ENCODE results near the gene EVI5. TPM values are rescaled to one million over a fixed set of nuclear protein-coding genes. Genes with fewer than 3 reads are reported as not detected.

EVI5 gene
- total and polyA plus RNA-seq, 12 donors: 4.6 to 46.2 (median 24.6) TPM

DNA sequence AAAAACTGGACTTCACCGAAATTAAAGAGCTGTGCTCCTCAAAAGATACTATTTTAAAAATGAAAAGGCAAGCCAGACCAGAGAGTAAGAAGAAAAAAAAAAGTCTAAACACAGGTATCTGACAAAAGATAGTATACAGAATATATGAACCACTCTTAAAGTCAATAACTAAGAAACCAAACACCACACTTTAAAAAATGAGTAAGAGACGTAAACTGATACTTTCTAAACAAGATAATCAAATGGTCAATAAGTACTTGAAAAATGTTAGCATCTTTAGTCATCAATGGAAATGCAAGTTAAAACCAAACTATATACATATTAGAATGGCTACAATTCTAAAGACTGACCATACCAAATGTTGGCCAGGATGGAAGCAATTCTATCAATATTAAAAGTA, 77.6 kb downstream of the EVI5 start:
- Histone ChIP-seq H3K36me3 (peaks cover 0 to 7% (median 0%) of the 10 kb centered on the region in 9 donors), H3K4me1 (peaks cover 0 to 21% (median 7%) of the 10 kb centered on the region in 9 donors), H3K9me3 (no peaks in the 10 kb centered on the region), H3K4me3 (no peak overlapping the region), H3K27ac (no peak overlapping the region), H3K27me3 (no peaks in the 10 kb centered on the region)
- ATAC-seq (no peak), DNase-seq (no peak)
- 98% methylated on average over 2 of the region's 2 CpGs for WGBS, 2 donors
- intact Hi-C loops (cut with DNase I): no loop called here
- TF ChIP-seq, protein P1, sequence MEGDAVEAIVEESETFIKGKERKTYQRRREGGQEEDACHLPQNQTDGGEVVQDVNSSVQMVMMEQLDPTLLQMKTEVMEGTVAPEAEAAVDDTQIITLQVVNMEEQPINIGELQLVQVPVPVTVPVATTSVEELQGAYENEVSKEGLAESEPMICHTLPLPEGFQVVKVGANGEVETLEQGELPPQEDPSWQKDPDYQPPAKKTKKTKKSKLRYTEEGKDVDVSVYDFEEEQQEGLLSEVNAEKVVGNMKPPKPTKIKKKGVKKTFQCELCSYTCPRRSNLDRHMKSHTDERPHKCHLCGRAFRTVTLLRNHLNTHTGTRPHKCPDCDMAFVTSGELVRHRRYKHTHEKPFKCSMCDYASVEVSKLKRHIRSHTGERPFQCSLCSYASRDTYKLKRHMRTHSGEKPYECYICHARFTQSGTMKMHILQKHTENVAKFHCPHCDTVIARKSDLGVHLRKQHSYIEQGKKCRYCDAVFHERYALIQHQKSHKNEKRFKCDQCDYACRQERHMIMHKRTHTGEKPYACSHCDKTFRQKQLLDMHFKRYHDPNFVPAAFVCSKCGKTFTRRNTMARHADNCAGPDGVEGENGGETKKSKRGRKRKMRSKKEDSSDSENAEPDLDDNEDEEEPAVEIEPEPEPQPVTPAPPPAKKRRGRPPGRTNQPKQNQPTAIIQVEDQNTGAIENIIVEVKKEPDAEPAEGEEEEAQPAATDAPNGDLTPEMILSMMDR (IDR thresholded peaks at IDR 0.05): no peak

DNA sequence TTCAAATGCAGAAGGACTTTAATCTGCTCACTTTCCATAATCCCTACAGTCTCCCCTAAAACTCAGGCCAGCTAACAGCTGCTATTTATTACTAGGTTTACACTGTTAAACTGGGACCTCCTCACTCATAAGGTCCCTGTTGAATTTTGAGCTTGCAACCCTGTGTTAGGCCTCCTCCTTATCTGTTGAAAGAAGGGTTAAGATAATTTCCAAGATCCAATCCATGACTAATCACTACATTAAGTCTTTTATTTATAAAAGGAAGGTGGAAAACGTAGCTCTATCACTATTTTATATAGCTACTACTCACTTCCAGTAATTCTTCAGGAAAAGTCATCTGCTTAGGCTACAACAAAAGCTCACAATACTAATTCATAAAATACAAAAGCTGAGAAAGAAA, 79.5 kb downstream of the EVI5 start:
- H3K4me1 ChIP-seq: peaks cover 0 to 21% (median 11%) of the 10 kb centered on the region in 9 donors
- H3K27me3 ChIP-seq: no peaks in the 10 kb centered on the region
- H3K36me3 ChIP-seq: peaks cover 0 to 7% (median 0%) of the 10 kb centered on the region in 9 donors
- H3K27ac ChIP-seq: no peak overlapping the region
- ATAC-seq (no peak), DNase-seq (no peak)
- no peak overlapping the region for H3K4me3 ChIP-seq
- intact Hi-C loops (cut with DNase I): no loop called here
- TF ChIP-seq, protein P1 (IDR thresholded peaks at IDR 0.05): no peak
- H3K9me3 ChIP-seq: no peaks in the 10 kb centered on the region
- 28% methylated on average over 1 of the region's 1 CpG for WGBS, 2 donors

DNA sequence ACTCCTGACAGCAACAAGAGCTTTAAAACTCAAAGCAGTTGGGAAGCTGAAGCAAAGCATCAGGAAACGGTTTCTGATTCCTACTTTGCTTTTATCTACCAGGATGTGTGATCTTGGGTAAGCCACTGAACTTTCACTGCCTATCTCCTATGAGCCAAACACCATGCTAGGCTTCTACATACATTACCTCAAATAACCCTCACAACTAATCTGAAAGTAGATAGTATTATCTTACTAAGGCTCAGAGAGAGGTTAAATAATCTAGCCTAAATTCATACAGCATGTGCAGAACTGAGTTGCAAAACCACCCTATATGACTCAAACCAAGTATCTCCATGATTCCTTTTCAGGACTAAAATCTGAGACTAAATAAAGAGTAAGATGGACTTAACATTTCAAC, 83.8 kb downstream of the EVI5 start:
- peaks cover 0 to 35% (median 23%) of the 10 kb centered on the region in 9 donors for H3K4me1 ChIP-seq
- H3K9me3 ChIP-seq: no peaks in the 10 kb centered on the region
- intact Hi-C loops (cut with DNase I): no loop called here
- H3K4me3 ChIP-seq: no peak overlapping the region
- no peak overlapping the region for H3K27ac ChIP-seq
- ATAC-seq: no peak
- H3K27me3 ChIP-seq: no peaks in the 10 kb centered on the region
- no peak for DNase-seq
- WGBS, 2 donors: 36 to 42% methylated on average over 1 of the region's 1 CpG
- H3K36me3 ChIP-seq: peaks cover 0 to 22% (median 0%) of the 10 kb centered on the region in 9 donors
- TF ChIP-seq, protein P1 (IDR thresholded peaks at IDR 0.05): no peak

DNA sequence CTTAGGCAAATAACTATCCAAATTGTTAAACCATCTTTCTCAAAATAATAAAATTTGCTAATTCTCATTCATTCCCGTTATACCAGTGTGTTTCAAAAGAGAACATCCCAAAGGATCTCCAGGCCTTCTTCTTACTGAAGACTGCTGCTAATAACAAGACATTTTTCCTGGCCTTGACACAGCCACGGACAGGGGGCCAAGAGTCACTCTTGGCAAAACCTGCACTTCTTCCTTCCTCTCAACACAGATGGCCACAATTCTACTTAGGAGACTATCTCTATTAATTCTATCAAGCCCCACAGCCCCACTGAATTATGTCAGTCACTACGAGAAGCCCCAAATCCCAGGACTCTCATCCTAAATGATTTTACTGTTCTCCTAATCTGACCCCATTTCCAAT, 86.0 kb downstream of the EVI5 start:
- Histone ChIP-seq H3K27me3 (no peaks in the 10 kb centered on the region), H3K4me3 (no peak overlapping the region), H3K36me3 (peaks cover 0 to 40% (median 12%) of the 10 kb centered on the region in 9 donors), H3K27ac (peak overlapping the region in 1 of 10 donors; percentile 17), H3K9me3 (no peaks in the 10 kb centered on the region), H3K4me1 (peaks cover 0 to 28% (median 13%) of the 10 kb centered on the region in 9 donors)
- TF ChIP-seq, protein P1 (IDR thresholded peaks at IDR 0.05): no peak
- intact Hi-C loops (cut with DNase I): no loop called here
- WGBS, 2 donors: 43 to 55% methylated on average over 3 of the region's 3 CpGs
- ATAC-seq (peak in 5 of 8 donors; percentile 47 to 67 (median 56)), DNase-seq (peak in 1 of 2 donors; percentile 14)
